ENCODE results near the gene NTSR2. TPM values are rescaled to one million over a fixed set of nuclear protein-coding genes. Genes with fewer than 3 reads are reported as not detected.

The NTSR2 gene
- total and polyA plus RNA-seq, 2 experiments from 2014 or later: not detected

DNA sequence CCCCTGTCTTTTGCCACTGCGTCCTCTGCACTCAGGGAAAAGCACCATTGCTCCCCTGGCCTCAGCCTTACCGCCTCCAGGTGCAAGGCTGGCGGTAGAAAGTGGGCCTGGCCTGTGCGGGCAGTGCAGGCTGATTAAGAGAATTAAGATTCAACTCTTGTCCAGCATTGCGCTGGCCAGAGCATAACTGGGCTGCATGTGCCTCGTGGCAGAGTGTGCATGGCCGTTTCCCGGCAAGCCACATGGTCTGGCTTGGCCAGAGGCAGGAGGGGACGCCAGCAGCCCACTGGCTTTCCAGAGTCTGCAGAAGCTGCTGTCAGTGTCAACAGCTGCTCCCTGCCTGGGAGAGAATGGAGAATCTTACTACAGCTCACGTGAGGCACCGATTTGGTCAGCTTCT, 12.3 kb downstream of the NTSR2 start:
- H3K4me1 ChIP-seq (ENCODE audit: low read depth): no peaks in the 10 kb centered on the region
- DNase-seq (ENCODE audit: low read depth in 1 of 2, low spot score in 1 of 2): no peak
- no peak overlapping the region for H3K27ac ChIP-seq
- H3K36me3 ChIP-seq: no peaks in the 10 kb centered on the region
- no peaks in the 10 kb centered on the region for H3K9me3 ChIP-seq (ENCODE audit: low read depth)
- no peak for TF ChIP-seq CTCF (IDR thresholded peaks at IDR 0.05; ENCODE audit: low read depth, low read length)
- no peak overlapping the region for H3K4me3 ChIP-seq
- no peaks in the 10 kb centered on the region for H3K27me3 ChIP-seq

- Histone ChIP-seq H3K36me3 (no peaks in the 10 kb centered on the region), H3K4me3 (no peak overlapping the region), H3K9me3 (ENCODE audit: low read depth) (no peaks in the 10 kb centered on the region), H3K4me1 (ENCODE audit: low read depth) (no peaks in the 10 kb centered on the region), H3K27ac (no peak overlapping the region), H3K27me3 (no peaks in the 10 kb centered on the region)
- TF ChIP-seq CTCF (IDR thresholded peaks at IDR 0.05; ENCODE audit: low read depth, low read length): no peak
- no peak for DNase-seq (ENCODE audit: low read depth in 1 of 2, low spot score in 1 of 2)
Measured at GRCh38 chr2:11657195-11657594, 12.8 kb downstream of the NTSR2 start.

- Histone ChIP-seq H3K36me3 (no peaks in the 10 kb centered on the region), H3K4me1 (ENCODE audit: low read depth) (no peaks in the 10 kb centered on the region), H3K9me3 (ENCODE audit: low read depth) (no peaks in the 10 kb centered on the region), H3K27ac (no peak overlapping the region), H3K4me3 (no peak overlapping the region), H3K27me3 (no peaks in the 10 kb centered on the region)
- no peak for DNase-seq (ENCODE audit: low read depth in 1 of 2, low spot score in 1 of 2)
- TF ChIP-seq CTCF (IDR thresholded peaks at IDR 0.05; ENCODE audit: low read depth, low read length): no peak
Measured at GRCh38 chr2:11656671-11657101, 13.3 kb downstream of the NTSR2 start.

DNA sequence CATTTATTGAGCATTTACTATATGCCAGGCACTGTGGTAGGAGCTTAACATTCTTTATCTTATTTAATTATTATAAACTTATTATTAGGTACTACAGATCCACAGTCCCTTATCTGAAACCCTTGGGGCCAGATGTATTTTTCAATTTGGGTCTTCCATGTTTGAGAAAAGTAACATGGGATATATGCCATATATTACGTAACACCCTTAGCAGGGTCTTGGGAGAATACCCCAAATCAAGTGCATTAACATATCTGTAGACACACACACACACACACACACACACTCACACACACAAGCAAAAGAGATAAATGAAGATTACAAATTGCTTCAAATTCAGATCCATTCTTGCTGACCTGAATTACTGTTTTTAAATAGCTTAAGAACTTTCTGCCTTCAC, 13.7 kb downstream of the NTSR2 start:
- DNase-seq (ENCODE audit: low read depth in 1 of 2, low spot score in 1 of 2): no peak
- Histone ChIP-seq H3K27ac (no peak overlapping the region), H3K4me1 (ENCODE audit: low read depth) (no peaks in the 10 kb centered on the region), H3K36me3 (no peaks in the 10 kb centered on the region), H3K4me3 (no peak overlapping the region), H3K27me3 (no peaks in the 10 kb centered on the region), H3K9me3 (ENCODE audit: low read depth) (no peaks in the 10 kb centered on the region)
- TF ChIP-seq CTCF (IDR thresholded peaks at IDR 0.05; ENCODE audit: low read depth, low read length): no peak

DNA sequence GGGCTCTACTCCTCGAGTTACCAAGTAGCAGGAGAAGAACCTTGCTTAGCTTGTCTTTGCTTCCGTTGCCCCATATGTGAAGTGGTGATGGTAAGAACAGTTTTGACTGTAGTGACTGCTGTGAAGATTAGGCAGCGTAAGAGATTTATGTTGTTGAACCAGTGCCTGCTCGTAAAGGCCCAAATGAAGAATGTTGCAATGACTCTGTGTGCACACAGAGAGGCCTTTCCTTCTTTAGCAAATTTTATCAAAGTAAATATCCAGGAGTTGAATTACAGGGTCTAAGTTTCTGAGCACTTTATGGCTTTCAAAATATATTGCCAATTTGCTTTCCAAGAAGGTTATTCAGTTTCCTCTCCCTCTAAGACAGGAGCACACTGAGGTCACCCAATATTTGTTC, 14.5 kb downstream of the NTSR2 start:
- no peak for TF ChIP-seq CTCF (IDR thresholded peaks at IDR 0.05; ENCODE audit: low read depth, low read length)
- H3K36me3 ChIP-seq: no peaks in the 10 kb centered on the region
- no peak overlapping the region for H3K27ac ChIP-seq

GRCh38 chr2:11652553-11652952, 17.4 kb downstream of the NTSR2 start:
- H3K4me1 ChIP-seq (ENCODE audit: low read depth): no peaks in the 10 kb centered on the region
- no peaks in the 10 kb centered on the region for H3K9me3 ChIP-seq (ENCODE audit: low read depth)
- H3K36me3 ChIP-seq: no peaks in the 10 kb centered on the region
- H3K27me3 ChIP-seq: no peaks in the 10 kb centered on the region
- TF ChIP-seq CTCF (IDR thresholded peaks at IDR 0.05; ENCODE audit: low read depth, low read length): no peak
- H3K4me3 ChIP-seq: no peak overlapping the region
- H3K27ac ChIP-seq: no peak overlapping the region
- no peak for DNase-seq (ENCODE audit: low read depth in 1 of 2, low spot score in 1 of 2)

More for the DNA sequence above, 14.5 kb downstream of the NTSR2 start:
- no peaks in the 10 kb centered on the region for H3K9me3 ChIP-seq (ENCODE audit: low read depth)
- no peaks in the 10 kb centered on the region for H3K27me3 ChIP-seq
- DNase-seq (ENCODE audit: low read depth in 1 of 2, low spot score in 1 of 2): no peak
- no peaks in the 10 kb centered on the region for H3K4me1 ChIP-seq (ENCODE audit: low read depth)
- H3K4me3 ChIP-seq: no peak overlapping the region
